ENCODE measurements around the gene MITF.
"Not testable (repeated sequence)": the region's sequence is repeated elsewhere in the genome, so short reads cannot be mapped to it uniquely, and the experiment has no call there.

Gene MITF

DNA sequence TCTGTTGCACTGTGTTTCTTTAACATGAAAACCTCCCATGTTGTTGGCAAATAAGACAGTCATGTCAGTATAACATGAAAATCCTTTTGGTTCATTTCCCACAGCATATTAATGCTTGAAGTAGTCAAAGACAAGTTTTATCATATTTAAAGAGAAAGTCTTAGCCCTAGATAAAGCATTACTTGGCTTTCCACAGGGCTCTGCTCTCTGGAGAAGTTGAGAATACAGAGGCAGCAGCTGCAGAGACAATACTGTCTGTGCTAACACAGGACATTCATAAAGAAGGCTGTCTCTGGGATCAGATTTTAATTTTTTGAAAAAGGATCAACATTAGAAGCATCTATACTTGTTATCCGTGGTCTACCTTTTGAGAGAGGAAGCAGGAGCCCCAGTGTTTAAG lies 156.8 kb downstream of the MITF start:
- H3K27ac ChIP-seq, result no peak overlapping the region
- no peak for DNase-seq (ENCODE audit: low read depth, low spot score)

DNA sequence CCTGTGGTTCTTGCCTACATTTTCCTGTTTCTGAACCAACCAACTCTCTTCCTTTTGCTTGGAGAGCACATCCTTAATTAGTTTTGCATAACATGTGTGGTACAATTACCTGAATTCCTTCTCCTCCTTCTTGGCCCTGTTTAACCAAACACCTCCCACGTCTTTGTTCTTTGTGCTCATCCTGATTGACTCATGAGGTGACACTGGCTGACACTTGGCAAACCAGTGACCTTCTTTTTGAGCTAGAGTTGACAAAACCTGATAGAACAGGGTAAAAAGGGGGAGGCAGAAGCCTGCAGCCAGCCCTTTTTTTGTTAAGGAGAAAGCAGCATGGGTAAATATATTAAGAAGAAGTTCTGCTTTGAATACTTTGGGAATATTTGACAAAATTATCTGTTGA lies 161.1 kb downstream of the MITF start:
- no peak for DNase-seq (ENCODE audit: low read depth, low spot score)

DNA sequence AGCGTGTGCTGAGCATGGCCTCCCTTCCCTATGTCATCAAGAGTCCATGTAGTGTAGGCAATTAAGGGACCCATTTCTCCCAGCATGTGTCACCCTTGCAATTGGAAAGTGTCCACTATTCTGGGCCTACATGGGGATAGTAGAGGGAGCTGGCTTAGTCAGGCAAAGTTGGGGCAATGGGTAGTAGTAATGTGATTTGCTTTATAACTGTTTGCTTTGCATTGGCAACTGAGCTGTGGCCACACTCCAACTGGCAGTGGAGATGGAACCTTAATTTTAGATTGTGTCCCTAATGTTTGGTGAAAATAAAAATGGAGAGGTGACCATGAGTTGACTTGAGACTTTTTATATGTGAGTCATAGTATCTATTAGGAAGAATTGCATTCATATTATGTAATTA lies 162.5 kb downstream of the MITF start:
- no peak overlapping the region for H3K27ac ChIP-seq
- no peak for DNase-seq (ENCODE audit: low read depth, low spot score)

More for the DNA sequence above, 161.1 kb downstream of the MITF start:
- no peak overlapping the region for H3K27ac ChIP-seq

DNA sequence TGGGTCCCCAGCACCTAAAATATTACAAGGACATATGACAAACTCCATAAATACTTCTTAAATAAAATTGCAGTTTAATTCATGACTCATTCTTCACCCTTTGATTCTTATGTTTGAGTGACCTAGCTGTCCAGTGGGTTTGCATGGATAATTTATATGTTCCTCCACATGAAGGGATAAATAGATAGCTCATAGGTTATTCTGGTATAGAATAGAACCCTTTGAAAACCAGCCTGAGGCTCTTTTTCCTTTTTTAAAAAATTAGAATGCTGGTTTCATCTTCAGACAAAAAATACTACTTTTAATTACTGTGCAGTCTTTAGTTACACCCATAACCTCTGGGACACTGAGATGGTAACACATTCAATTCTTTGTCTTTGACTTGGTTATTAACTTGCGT lies 163.1 kb downstream of the MITF start:
- DNase-seq (ENCODE audit: low read depth, low spot score), result no peak
- no peak overlapping the region for H3K27ac ChIP-seq

DNA sequence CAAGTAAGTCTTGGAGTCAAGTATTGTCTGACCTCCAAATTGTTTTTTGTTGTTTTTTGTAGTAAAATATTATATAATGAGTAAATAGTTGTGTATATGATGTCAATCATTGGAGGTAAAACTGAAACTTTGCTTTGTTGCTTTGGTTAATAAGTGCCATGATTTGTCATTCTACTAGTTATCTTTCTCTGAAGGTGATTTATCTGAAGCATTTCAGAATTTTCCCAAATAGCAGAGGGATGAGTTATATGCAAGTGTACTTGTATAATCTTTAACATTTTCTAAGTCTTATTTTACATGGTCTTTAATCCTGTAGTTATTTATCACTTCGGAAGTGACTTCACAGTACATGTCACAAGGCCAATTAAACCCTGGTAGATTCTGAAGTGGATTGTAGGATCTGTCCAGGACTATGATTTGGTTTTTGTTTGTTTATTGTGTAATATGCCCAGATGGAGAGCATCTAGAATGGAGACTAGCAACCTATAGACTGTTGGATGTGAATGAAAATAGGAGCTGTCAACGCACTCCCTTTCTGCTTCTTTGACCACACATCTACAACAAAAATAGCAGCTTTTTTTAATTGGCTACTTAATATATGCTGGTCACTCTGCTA lies 167.2 kb downstream of the MITF start:
- DNase-seq (ENCODE audit: low read depth, low spot score), result no peak
- H3K27ac ChIP-seq, result no peak overlapping the region

DNA sequence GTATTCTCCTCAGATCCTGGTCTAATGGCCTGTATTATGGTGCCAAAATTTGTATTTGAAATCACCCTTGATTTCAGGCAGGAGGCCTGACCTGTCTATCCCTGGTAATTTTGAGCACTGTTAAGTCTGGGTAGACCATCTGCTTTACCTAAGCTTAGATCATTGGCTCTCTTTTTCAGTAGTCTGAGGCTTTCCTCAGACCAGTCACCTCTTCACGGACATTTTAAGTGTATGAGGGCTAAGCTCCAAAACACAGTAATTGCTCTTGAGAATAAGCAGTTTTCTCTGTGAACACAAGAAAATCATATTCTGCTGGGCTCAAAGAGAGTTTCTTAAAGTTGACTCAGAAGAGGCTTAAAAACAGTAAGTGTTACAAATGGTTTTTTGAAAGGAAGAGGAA lies 168.3 kb downstream of the MITF start:
- no peak overlapping the region for H3K27ac ChIP-seq
- DNase-seq (ENCODE audit: low read depth, low spot score), result no peak

DNA sequence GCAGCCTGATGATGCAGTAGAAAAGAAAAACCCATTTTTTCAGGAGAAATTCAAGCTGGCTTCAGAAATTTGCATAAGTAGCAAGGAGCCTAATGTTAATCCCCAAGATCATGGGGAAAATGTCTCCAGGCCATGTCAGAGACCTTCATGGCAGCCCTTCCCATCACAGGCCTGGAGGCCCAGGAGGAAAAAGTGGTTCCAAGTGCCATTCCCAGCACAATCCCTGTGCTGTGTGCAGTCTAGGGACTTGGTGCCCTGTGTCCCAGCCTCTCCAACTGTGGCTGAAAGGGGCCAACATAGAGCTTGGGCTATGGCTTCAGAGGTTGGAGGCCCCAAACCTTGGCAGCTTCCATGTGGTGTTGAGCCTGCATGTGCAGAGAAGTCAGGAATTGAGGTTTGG lies 170.6 kb downstream of the MITF start:
- DNase-seq (ENCODE audit: low read depth, low spot score); H3K27ac ChIP-seq: not testable (repeated sequence)

DNA sequence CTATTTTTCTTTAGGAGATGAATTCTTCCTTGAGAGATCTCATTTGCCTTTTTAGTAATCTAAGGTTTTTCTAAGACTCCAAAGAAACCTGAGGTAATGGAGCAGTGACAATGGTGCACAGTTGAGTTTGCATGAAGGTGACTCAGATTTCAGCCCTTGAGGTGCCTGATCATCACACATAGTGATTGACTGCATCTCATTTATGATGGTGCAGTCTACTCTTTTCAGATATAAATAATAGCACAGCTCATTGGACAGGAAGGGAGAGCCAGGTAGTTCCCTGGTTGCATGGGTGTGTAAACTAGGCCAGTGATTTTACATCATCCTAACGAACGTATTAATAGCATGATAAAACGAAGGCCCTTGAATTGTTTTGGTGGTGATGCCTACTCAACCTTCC lies 174.2 kb downstream of the MITF start:
- no peak for DNase-seq (ENCODE audit: low read depth, low spot score)
- H3K27ac ChIP-seq, result no peak overlapping the region

DNA sequence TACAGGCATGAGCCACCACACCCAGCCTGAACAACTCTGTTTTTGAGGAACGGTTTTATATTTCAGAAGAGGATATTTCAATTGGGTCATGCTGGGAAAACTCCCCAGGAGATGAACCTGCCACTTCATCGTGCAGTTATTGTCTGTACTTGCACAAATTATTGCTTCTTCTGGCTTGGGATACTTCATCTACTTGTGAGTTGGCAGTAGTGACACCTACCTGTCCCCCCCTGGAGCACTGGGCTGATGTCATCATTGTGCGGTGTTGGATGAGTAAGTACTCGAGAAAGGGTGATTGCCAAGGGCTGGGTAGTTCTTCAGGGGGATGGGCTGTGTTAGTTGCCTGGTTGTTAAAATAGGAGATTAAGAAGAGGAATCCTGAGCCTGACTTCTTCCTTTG lies 175.1 kb downstream of the MITF start:
- peak overlapping the region; percentile 55 for H3K27ac ChIP-seq
- DNase-seq (ENCODE audit: low read depth, low spot score), result peak; percentile 85

DNA sequence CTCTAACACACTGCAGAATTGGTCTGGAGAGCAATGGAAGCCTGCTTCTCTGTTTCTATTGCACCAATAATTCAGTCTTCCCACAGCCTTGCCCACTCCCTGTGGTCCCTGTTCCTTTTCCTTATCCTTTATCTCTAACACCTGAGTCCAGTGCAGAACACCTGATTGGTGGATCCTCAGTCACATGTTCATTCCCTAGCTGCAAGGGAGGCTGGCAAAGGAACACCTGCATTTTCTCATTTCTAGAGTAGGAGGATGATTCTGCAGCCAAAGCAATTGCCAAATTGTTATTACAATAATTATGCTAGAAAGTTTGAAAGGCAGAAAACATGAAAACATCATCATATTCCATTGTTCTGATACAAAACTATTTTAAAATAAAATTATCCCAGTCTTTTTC lies 176.5 kb downstream of the MITF start:
- DNase-seq (ENCODE audit: low read depth, low spot score), result no peak
- no peak overlapping the region for H3K27ac ChIP-seq

DNA sequence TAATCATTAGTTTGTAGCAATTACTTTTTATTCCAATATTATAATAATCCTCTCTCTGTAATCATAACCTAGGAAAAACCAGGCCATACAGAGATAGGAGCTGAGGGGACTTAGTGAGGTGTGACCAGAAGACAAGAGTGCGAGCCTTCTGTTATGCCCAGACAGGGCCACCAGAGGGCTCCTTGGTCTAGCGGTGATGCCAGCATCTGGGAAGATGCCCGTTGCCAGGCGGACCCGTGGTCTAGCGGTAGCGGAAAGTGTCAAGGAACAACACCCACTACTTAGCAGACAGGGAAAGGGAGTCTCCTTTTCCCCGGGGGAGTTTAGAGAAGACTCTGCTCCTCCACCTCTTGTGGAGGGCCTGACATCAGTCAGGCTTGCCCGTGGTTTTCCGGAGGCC lies 180.7 kb downstream of the MITF start:
- not testable (repeated sequence) for H3K27ac ChIP-seq; DNase-seq (ENCODE audit: low read depth, low spot score)

DNA sequence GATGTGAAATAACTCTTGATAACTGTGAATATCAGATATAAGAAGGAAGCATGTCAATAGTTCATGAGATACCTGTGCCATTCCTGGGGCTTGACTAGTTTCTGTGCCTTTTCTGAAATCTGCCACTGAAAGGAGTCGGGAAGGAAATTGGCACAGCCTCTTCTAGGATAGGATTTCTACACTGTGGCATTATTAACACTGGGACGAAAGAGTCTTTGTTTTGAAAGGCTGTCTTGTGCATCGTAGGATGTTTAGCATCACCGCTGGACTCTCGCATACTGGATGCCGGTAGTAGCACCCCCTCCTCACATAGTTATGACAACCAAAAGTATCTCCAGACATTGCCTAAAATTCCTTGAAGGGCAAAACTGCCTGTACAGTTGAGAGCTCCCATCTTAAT lies 182.4 kb downstream of the MITF start:
- H3K27ac ChIP-seq, result no peak overlapping the region
- DNase-seq (ENCODE audit: low read depth, low spot score), result no peak

DNA sequence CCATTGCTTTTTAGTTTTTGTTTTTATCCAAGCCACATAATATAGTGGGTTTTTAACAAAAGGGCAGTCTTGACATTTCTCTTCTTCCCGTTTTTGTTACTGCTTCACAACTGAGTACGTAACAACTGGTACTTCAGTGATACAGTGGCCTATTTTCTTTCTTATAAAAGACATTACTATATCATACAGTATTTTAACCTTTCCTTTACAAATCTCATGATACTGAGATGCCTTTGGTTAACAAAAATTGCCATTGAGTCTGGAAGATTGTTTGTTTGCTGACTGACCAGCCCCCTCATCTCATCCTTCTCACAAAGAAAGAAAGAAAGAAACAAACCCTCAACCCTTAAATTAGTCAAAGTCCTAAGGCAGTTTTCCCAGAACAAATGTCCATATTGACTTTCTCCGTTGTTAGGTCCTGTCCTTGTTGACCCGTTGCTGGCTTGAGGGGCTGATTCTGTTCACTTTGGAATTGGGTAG lies 183.3 kb downstream of the MITF start:
- H3K27ac ChIP-seq, result no peak overlapping the region
- no peak for DNase-seq (ENCODE audit: low read depth, low spot score)

DNA sequence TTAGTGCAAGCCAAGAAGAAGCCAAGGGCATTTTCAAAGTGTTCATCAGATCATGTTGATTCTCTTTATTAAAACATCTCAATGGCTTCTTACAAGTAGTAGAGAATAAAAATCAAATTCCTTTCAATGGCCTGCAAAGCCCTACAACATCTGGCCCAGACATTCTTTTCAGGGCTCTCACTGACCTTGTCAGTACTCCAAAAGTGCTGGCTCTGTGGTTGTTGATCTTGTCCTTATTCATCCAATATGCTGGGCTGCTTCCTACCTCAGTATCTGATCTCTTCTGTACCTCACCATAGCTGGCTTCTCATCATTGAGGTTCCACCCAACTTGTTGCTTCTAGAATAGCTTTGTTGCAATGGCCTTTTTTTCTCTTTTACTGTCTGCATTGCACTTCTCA lies 186.2 kb downstream of the MITF start:
- DNase-seq (ENCODE audit: low read depth, low spot score), result no peak
- no peak overlapping the region for H3K27ac ChIP-seq

DNA sequence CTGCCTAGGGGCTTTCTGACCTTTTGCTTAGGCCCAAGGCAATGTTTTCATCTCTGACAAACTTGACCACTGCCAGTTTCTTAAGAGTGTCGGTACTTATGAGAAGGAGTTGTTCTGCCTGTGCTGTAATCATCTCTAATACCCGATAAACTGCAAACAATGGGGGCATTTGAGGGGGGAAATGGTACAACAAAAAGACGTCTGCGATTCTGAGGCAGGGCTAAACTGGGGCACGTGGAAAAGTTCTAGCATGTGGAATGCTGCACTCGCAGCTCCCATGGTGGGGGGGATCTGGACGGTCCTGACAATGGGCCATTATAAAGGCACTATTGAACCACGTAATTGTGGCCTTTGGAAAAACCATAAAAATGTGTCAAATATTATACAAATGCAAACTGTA lies 187.1 kb downstream of the MITF start:
- no peak overlapping the region for H3K27ac ChIP-seq
- DNase-seq (ENCODE audit: low read depth, low spot score), result no peak

DNA sequence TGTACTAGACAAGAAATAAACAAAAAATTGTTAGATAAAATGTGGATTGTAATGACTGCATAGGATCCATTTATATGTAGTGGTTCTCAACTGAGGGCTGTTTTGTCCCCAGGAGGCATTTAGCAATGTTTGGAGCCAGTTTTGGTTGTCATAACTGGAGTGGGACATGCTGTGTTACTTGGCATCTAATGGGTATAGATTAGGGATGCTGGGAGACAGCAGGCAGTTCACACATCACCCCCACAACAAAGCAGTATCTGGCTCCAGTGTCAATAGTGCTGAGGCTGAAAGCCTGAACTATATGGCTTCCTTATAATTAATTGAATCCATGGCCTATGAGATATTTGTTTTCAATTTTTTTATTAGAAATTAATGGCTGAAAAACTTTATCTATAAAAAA lies 188.3 kb downstream of the MITF start:
- H3K27ac ChIP-seq, result no peak overlapping the region
- no peak for DNase-seq (ENCODE audit: low read depth, low spot score)

DNA sequence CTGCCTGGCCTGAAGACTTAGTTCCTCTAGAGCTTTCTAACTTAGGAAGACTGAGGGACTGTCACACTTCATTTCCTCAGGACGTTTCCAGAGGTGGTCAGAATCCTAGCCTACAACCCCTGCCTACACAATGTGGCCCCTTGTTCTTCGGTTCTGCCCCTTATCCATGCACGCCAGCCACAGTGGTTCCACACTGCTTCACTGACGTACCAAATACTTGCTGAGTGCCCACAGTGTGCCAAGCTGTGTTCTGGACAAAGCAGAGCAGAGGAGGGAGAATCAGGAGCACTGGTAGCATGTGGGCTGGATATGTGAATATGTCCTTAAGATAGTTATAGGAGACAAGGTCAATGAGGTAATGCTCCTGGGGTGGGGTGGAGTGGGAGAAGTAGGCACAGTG lies 189.8 kb downstream of the MITF start:
- H3K27ac ChIP-seq, result no peak overlapping the region
- no peak for DNase-seq (ENCODE audit: low read depth, low spot score)

DNA sequence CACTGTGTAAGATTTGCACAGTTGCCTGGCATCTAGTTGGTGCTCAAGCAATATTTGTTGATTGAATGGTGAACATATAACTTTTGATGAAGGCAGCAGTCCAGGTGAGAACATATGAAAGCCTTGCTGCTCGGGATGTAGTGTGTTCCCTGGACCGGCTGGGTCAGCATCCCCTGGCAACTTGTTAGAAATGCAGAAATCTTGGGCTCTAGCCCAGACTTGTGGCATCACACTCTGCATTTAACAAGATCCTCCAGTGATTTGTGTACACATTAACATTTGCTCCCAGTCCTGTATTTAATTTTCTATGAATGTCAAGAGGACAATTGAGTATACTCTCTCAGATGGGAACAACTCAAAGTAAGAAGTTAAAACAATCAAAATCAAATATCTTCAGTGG lies 191.3 kb downstream of the MITF start:
- H3K27ac ChIP-seq, result no peak overlapping the region
- DNase-seq (ENCODE audit: low read depth, low spot score), result no peak

DNA sequence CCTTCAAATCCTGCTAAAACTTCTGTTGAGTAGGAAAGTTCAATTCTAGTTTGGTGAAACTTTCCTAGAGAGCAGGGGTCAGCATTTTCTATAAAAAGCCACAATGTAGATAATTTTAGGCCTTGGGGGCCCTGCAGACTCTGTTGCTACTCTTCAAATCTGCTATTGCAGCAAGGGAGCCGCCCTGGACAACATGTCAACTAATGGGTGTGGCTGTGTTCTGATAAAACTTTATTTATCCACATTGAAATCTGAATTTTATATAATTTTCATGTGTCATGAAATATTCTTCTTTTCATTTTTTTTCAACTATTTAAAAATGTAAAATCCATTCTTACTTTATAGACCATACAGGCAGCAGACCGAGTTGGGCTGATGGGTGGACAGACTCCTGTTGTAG lies 192.8 kb downstream of the MITF start:
- DNase-seq (ENCODE audit: low read depth, low spot score), result no peak
- H3K27ac ChIP-seq, result no peak overlapping the region

DNA sequence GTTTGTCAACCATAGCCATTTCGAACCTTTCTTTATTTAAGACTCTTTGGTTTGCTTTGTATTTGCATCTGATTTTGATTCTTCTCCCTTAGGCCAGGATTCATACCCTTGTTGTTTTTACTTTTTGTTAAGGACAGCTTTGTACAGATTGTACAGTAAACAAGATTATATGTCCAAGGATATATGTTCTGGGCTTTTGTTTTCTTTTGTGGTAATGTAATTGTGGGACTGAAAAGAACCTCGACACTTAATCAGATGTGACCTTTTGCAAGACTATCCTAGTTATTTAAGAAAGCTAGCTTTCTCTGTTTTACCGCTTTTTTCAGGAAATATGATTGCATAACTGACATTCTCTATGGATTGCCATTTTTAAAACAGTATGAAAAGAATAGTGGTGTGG lies 193.2 kb downstream of the MITF start:
- H3K27ac ChIP-seq, result no peak overlapping the region
- DNase-seq (ENCODE audit: low read depth, low spot score), result no peak

DNA sequence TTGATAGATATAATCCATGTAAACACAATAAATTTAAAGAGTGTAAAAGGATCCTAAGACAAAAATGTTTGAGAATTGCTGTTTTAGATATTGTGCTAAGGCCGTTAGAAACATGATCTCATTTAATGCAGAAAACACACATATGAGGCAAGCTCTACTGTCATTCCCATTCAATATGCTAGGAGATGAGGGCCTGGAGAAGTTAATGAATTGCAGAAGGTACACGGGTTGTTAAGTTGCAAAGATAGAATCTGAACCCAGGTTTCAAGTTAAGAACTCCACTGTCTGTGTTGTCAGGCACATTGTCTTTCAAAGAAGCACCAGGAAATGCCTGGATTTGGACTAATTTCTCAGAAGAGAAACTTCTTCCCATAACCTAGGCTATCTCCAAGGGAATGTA lies 195.1 kb downstream of the MITF start:
- H3K27ac ChIP-seq, result no peak overlapping the region
- no peak for DNase-seq (ENCODE audit: low read depth, low spot score)

DNA sequence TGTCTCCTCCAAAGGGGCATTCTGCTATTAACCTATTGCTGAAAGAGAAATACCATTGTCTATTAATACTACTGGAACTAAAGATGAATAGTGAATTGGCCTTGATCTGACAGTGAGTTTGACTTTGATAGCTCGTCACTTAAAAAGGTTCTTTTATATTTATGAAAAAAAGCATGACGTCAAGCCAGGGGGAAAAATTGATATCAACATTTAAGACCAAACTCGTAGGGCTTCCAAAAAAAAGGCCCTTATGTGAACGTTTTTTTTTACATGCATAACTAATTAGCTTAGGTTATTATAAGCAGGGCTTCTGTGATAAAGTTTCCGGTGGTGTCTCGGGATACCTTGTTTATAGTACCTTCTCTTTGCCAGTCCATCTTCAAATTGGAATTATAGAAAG lies 197.0 kb downstream of the MITF start:
- no peak for DNase-seq (ENCODE audit: low read depth, low spot score)
- H3K27ac ChIP-seq, result no peak overlapping the region

DNA sequence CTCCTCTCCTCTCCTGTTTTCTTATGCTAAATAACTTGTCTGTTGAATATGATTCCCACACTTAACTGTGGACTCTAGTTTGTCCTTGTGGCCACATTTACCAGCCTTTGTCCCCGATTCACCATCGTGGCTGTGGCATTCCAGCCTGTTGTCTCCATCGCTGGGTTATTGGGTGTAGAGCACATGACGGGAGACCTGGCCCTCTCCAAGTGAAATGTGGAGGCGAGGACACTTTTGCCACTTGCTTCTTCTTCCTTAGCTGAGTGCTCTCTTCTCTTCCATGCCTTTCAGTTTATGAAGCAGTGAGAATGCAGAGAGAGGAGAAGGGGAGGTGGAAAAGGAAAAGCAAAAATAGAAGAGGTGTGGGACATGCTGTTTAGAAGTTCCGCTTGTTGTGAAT lies 198.8 kb downstream of the MITF start:
- DNase-seq (ENCODE audit: low read depth, low spot score), result no peak
- no peak overlapping the region for H3K27ac ChIP-seq
